Activated naive CD4-positive, alpha-beta T cell treated with anti-CD3 and anti-CD28 coated beads for 36 hours (primary cell): ENCODE data around the gene ITIH4. TPM values are rescaled to one million over a fixed set of nuclear protein-coding genes. Genes with fewer than 3 reads are reported as not detected.

Source experiments
- CTCF ChIA-PET: fragments of 350-600 bp; sonication (Branson Sonifier 250); formaldehyde crosslinking; loops from one replicate; lab custom pipeline; 2021; ENCODE audit warnings: antibody characterized with exemption; lab: Charles Lee
- DNase-seq: peaks from one replicate; pipeline ENCODE4 v3.0.0-alpha.2; 2020
- H3K27ac Mint-ChIP-seq: one replicate; pipeline ENCODE4 v1.8.0; 2021; ENCODE audit warnings: mild to moderate bottlenecking, mixed read lengths
- H3K27me3 Mint-ChIP-seq: one replicate; pipeline ENCODE4 v1.8.0; 2021; ENCODE audit warnings: low read depth, mixed read lengths
- H3K36me3 Mint-ChIP-seq: one replicate; pipeline ENCODE4 v1.8.0; 2021; ENCODE audit warnings: low read depth, mixed read lengths
- H3K4me1 Mint-ChIP-seq: one replicate; pipeline ENCODE4 v1.8.0; 2021; ENCODE audit warnings: low read depth, mixed read lengths
- H3K4me3 Mint-ChIP-seq: one replicate; pipeline ENCODE4 v1.8.0; 2021; ENCODE audit warnings: mild to moderate bottlenecking, moderate library complexity, mixed read lengths
- H3K9me3 Mint-ChIP-seq: one replicate; pipeline ENCODE4 v1.8.0; 2021; ENCODE audit warnings: mixed read lengths
- intact Hi-C: fragments of 100-400 bp; cut with micrococcal nuclease; formaldehyde crosslinking; loops from one replicate; pipeline ENCODE4 v1.15.1; 2023
- total RNA-seq, 2 experiments: library from RNA; stranded (reverse); gene quantifications; one replicate each; pipeline ENCODE4 v1.2.3, GENCODE V29; 2021

ITIH4 gene
- total RNA-seq, 2 experiments from 2014 or later = 1.6 to 2.2 TPM

DNA sequence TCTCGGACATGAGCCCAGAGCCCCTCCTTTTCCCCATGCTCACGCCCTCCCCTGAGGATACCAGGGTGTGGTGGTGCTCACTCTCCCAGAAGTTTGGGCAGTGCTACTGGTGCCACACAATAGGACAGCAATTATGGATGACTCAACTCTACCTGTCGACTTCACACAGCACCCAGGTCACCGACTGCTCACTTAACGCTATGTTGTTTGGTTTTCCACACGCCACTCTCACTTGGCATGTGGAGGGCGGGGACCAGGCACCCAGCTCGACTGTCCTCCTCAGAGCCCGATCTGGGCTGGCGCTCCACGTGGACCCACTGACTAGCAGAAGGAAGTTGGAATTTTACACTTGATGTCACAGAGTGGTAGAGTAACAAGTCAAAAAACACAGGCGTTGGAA lies 36.0 kb upstream of the ITIH4 start:
- Mint-ChIP-seq H3K36me3 (peaks cover 3% of the 10 kb centered on the region), H3K4me3 (no peak overlapping the region), H3K9me3 (peaks cover 15% of the 10 kb centered on the region), H3K4me1 (peaks cover 4% of the 10 kb centered on the region), H3K27me3 (no peaks in the 10 kb centered on the region), H3K27ac (no peak overlapping the region)
- CTCF ChIA-PET = no interaction called here
- intact Hi-C loops = no loop called here
- no peak for DNase-seq

DNA sequence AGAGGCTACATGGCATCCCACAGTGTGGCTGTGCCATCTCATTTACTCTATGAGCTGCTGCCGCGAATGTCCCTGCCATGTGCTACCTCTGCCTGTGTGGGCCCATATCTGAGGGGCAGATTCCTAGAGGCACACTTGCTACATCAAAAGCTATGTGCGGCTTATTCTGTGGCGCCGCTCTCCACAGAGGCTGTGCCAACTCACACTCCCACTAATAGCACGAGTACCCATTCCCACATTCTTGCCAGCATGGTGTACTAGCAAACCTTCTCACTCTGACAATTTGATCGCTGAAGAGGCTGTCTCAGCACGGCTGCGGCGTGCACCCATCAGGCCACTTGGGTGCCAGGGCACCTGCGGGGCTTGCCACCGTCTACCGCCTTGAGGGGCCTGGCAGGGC lies 35.5 kb upstream of the ITIH4 start:
- Mint-ChIP-seq H3K27ac (no peak overlapping the region), H3K4me3 (no peak overlapping the region)

DNA sequence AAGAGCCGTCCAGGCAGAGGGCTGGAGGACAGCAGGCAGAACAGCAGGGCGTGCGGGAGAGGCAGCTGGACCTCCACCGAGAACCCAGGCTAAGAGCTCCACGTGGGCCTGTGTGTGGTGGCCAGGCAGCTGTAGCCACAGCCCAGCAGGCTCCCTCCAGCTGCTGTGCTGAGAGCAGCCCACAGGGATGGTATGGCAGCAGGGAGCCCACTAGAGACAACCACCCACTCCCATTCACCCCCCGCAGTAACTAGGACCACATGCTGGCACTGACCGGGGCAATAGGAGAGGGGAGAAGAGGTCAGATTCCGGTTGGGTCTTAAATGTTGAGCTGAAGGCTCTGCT lies 29.9 kb upstream of the ITIH4 start:
- Mint-ChIP-seq H3K4me3 (no peak overlapping the region), H3K9me3 (peaks cover 8% of the 10 kb centered on the region), H3K27ac (no peak overlapping the region), H3K4me1 (no peaks in the 10 kb centered on the region), H3K27me3 (no peaks in the 10 kb centered on the region), H3K36me3 (peaks cover 3% of the 10 kb centered on the region)
- CTCF ChIA-PET = interaction anchor here (0.6 kb wide), 1 partner anchor 212 kb away, joined by 3 read pairs; no protein-coding TSS in a partner anchor
- intact Hi-C loops = no loop called here
- no peak for DNase-seq

More for the DNA sequence above, 35.5 kb upstream of the ITIH4 start:
- H3K36me3 Mint-ChIP-seq = peaks cover 3% of the 10 kb centered on the region
- intact Hi-C loops = no loop called here
- H3K4me1 Mint-ChIP-seq = peaks cover 2% of the 10 kb centered on the region
- CTCF ChIA-PET = no interaction called here
- H3K9me3 Mint-ChIP-seq = peaks cover 15% of the 10 kb centered on the region
- no peak for DNase-seq
- H3K27me3 Mint-ChIP-seq = no peaks in the 10 kb centered on the region

DNA sequence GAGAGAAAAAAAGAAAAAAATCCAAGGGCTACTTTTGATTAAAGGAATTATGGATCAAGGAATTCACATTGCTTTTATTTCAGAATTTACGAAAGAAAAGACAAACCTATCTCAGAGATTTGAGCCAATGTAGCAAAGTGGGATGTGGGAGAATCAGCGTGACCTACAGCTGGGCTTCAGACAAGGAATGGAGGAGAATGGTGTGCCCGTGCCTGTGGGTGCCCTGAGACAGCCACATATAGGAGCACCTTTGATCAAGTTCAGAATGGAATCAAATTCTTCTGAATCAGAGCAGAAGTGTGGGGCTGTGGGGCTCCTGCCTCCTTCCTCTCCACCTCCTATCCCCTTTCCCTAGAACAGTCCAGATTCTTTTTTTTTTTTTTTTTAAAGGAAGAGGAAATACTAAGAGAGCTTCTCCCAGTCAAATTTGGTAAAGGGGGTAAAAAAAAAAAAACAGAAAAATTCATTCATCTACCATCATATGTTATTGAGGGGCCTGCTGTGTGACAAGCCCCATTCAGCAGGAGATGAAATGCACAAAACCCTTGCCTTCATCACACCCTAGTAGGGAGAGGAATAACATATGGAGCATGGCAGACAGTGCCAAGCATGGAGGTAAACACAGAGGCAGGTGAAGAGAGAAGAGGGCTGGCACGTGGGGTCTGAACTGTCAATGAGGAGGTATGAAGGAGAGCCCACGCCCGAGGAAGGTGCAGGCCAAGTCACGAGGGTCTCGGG lies 29.4 kb upstream of the ITIH4 start:
- Mint-ChIP-seq H3K9me3 (peaks cover 5% of the 10 kb centered on the region), H3K36me3 (peaks cover 3% of the 10 kb centered on the region), H3K27me3 (no peaks in the 10 kb centered on the region), H3K4me3 (no peak overlapping the region), H3K4me1 (no peaks in the 10 kb centered on the region), H3K27ac (no peak overlapping the region)
- DNase-seq = no peak
- intact Hi-C loops = no loop called here
- CTCF ChIA-PET = interaction anchor here (0.6 kb wide), 1 partner anchor 212 kb away, joined by 3 read pairs; no protein-coding TSS in a partner anchor

DNA sequence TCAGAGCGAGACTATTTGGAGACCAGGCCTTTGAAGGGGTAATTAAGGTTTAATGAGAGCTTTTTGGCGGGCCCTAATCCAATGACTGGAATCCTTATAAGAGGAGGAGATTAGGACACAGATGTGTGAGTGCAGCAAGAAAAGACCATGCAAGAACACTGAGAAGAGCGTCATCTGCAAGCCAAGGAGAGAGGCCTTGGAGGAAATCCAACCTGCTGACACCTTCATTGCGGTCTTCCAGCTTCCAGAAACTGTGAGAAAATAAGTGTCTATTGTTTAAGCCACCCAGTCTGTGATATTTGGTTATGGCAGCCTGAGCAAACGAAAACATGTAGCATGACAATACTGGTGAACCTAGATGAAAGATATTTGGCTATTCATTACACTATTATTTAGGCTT lies 27.4 kb upstream of the ITIH4 start:
- H3K4me3 Mint-ChIP-seq = no peak overlapping the region
- H3K27ac Mint-ChIP-seq = no peak overlapping the region
- intact Hi-C loops = no loop called here
- CTCF ChIA-PET = no interaction called here
- DNase-seq = no peak
- no peaks in the 10 kb centered on the region for H3K9me3 Mint-ChIP-seq
- H3K27me3 Mint-ChIP-seq = no peaks in the 10 kb centered on the region
- H3K4me1 Mint-ChIP-seq = no peaks in the 10 kb centered on the region
- peaks cover 3% of the 10 kb centered on the region for H3K36me3 Mint-ChIP-seq

DNA sequence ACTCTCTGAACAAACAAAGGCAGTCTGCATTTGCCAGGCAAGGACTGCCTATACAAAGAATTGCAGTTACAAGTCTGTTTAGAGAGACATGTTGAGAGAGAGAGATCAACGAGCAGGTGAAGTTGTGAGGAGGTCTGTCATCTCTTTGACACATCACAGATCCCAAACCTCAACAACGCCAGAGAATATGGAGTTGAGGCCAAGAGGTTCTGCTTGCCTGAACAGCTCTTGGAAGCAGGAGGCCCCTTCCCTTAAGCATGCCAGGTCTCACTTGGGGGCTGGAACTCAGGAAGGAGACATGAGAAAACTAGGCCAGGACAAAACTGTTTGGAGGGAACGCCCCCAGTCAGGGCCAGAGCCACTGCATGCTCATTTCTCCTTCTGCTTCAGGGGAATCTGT lies 26.7 kb upstream of the ITIH4 start:
- H3K27ac Mint-ChIP-seq = no peak overlapping the region
- intact Hi-C loops = no loop called here
- no peaks in the 10 kb centered on the region for H3K4me1 Mint-ChIP-seq
- CTCF ChIA-PET = no interaction called here
- H3K9me3 Mint-ChIP-seq = no peaks in the 10 kb centered on the region
- no peak for DNase-seq
- H3K36me3 Mint-ChIP-seq = peaks cover 2% of the 10 kb centered on the region
- H3K4me3 Mint-ChIP-seq = no peak overlapping the region
- no peaks in the 10 kb centered on the region for H3K27me3 Mint-ChIP-seq

DNA sequence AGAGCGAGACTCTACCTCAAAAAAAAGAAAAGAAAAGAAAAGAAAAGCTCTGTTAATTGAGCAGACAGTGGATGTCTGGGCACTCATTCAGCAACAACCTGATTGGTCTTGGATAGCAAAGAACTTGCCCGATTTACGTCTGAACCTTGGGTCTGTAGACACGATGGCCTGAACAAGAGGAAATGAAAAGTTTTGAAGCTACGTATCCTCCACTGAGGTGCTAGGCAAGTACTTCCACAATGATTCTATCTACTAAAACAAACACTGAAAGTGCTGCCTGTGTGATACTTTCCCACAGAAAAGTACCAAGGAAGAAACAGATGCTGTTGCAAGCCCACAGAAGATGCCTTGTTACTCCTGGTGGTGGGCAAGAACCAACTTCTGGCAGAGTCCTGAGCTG lies 26.2 kb upstream of the ITIH4 start:
- no peaks in the 10 kb centered on the region for H3K4me1 Mint-ChIP-seq
- H3K9me3 Mint-ChIP-seq = no peaks in the 10 kb centered on the region
- no peak overlapping the region for H3K27ac Mint-ChIP-seq
- CTCF ChIA-PET = no interaction called here
- H3K4me3 Mint-ChIP-seq = no peak overlapping the region
- no peaks in the 10 kb centered on the region for H3K36me3 Mint-ChIP-seq
- intact Hi-C loops = no loop called here
- H3K27me3 Mint-ChIP-seq = no peaks in the 10 kb centered on the region
- DNase-seq = no peak

DNA sequence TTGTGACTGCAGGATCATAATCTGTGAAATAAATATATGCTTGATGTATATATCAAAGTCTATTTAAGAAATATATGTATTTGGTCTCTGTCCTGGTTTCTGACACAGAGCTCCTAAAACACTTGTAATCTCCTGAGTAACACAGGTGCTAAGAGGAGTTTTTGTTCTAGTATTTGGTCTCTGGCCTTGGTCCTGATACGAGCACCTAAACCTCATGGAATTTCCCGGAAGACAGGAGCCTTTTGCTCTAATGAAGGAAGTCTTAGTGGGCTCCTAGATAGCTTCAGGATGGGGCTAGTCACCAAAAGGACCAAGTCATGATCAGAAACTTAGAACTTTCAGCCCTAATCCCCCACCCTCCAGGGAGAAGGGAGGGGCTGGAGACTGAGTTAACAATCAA lies 23.5 kb upstream of the ITIH4 start:
- intact Hi-C loops = loop anchor here (5.0 kb wide), 2 partner anchors 38 to 133 kb away; no protein-coding TSS in a partner anchor
- no peak overlapping the region for H3K27ac Mint-ChIP-seq
- DNase-seq = no peak
- no peaks in the 10 kb centered on the region for H3K27me3 Mint-ChIP-seq
- H3K4me1 Mint-ChIP-seq = no peaks in the 10 kb centered on the region
- CTCF ChIA-PET = interaction anchor here (1.2 to 1.8 kb wide), 3 partner anchors 16 to 217 kb away, joined by 3 to 7 read pairs (median 5); no protein-coding TSS in a partner anchor
- no peaks in the 10 kb centered on the region for H3K9me3 Mint-ChIP-seq
- H3K36me3 Mint-ChIP-seq = no peaks in the 10 kb centered on the region
- H3K4me3 Mint-ChIP-seq = no peak overlapping the region

DNA sequence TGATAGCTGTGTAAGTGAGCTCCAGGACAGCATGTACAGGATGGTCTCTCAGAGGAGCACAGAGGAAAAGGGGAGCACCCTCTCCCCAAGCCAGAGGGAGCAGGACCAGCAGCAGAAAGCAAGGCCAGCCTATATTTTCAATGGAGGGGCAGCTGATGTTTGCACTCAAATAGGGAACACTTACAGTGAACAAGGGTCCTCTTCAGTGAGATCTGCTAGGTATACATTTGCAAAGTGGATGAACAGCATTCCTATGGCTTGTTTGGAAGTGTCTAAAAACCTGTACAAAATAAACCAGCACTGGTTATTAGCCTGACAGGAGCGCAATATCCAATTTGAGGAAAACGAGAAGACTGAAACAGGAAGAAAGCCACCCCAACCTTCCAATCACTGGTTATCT lies 21.9 kb upstream of the ITIH4 start:
- intact Hi-C loops = loop anchor here (5.0 kb wide), 2 partner anchors 40 to 135 kb away; no protein-coding TSS in a partner anchor
- Mint-ChIP-seq H3K27me3 (no peaks in the 10 kb centered on the region), H3K27ac (no peak overlapping the region), H3K36me3 (peaks cover 2% of the 10 kb centered on the region), H3K4me3 (no peak overlapping the region), H3K9me3 (no peaks in the 10 kb centered on the region), H3K4me1 (no peaks in the 10 kb centered on the region)
- CTCF ChIA-PET = interaction anchor here (0.8 to 1.8 kb wide), 2 partner anchors 82 to 219 kb away, joined by 3 to 5 read pairs; no protein-coding TSS in a partner anchor
- DNase-seq = no peak

DNA sequence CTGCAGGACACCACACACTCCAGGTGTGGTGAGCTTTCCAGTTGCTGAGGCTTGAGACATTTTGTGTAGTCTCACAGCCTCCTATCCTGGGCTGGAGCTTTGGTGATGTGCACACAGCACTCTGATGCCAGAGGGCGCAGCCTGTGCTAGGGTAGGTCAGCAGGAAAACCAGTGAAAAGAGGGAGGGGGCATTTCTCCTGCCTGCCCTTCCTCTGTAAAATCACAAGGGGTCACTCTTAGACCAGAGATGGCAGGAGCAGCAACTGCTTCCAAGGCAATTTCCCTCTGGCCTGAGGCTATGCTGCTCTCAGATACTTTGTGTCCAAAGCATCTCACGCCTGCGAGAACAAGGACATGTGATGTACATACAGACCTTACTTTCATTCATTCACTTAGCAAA lies 20.9 kb upstream of the ITIH4 start:
- intact Hi-C loops = loop anchor here (1.0 to 5.0 kb wide), 5 partner anchors 41 to 345 kb away; no protein-coding TSS in a partner anchor
- Mint-ChIP-seq H3K36me3 (peaks cover 2% of the 10 kb centered on the region), H3K4me1 (no peaks in the 10 kb centered on the region), H3K27me3 (no peaks in the 10 kb centered on the region), H3K9me3 (no peaks in the 10 kb centered on the region), H3K27ac (no peak overlapping the region), H3K4me3 (no peak overlapping the region)
- peak; percentile 42 for DNase-seq
- CTCF ChIA-PET = interaction anchor here (0.7 to 1.5 kb wide), 10 partner anchors 15 to 345 kb away, joined by 3 to 4 read pairs (median 3); no protein-coding TSS in a partner anchor

DNA sequence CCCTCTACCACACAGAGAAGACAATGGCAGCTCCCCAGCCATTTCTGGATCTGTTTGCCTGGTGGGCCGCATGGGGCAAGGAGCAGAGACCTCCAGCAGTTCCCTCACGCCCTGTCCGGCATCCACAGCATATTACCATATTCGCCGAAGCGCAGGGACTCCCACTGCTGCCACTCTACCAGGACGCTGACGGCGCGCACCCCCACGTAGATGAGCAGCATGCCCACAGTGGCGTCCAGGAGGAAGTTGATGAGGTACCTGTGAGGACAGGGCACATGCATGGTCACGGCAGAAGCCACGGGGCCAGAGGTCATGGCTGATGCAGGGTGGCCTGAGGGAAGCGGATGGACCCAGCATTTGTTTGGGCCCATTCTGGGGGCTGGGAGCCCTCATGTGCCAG lies 19.2 kb upstream of the ITIH4 start:
- H3K36me3 Mint-ChIP-seq = peaks cover 2% of the 10 kb centered on the region
- no peaks in the 10 kb centered on the region for H3K27me3 Mint-ChIP-seq
- H3K27ac Mint-ChIP-seq = peak overlapping the region; percentile 46
- intact Hi-C loops = loop anchor here (2.0 to 5.0 kb wide), 3 partner anchors 43 to 347 kb away; no protein-coding TSS in a partner anchor
- no peaks in the 10 kb centered on the region for H3K4me1 Mint-ChIP-seq
- no peak overlapping the region for H3K4me3 Mint-ChIP-seq
- H3K9me3 Mint-ChIP-seq = no peaks in the 10 kb centered on the region
- no peak for DNase-seq
- CTCF ChIA-PET = interaction anchor here (0.6 to 2.4 kb wide), 8 partner anchors 11 to 227 kb away, joined by 3 to 13 read pairs (median 4); no protein-coding TSS in a partner anchor

DNA sequence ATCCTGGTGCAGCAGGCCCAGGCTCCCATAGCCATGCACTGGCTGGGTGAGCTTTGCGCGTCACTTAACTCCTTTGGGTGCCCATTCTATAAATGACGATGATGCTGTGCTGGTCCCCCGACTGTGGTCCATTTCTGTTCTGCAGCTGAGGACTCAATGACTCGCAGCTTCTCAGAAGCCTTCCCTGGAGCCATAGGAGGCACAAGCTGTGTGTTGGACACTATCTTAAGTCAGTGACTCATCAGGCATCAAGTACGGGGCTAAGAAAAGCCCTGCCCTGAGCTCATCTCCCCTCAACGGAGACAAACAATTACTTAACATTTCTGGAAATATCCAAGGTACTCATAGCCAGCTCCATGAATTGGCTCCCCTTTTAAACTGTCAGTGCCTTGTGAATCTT lies 18.1 kb upstream of the ITIH4 start:
- H3K9me3 Mint-ChIP-seq = no peaks in the 10 kb centered on the region
- H3K36me3 Mint-ChIP-seq = peaks cover 2% of the 10 kb centered on the region
- no peaks in the 10 kb centered on the region for H3K27me3 Mint-ChIP-seq
- DNase-seq = no peak
- intact Hi-C loops = no loop called here
- CTCF ChIA-PET = interaction anchor here (1.0 to 2.4 kb wide), 8 partner anchors 10 to 228 kb away, joined by 3 to 13 read pairs (median 5); partner anchors contain the start of gene SFMBT1
- H3K4me3 Mint-ChIP-seq = no peak overlapping the region
- H3K27ac Mint-ChIP-seq = no peak overlapping the region
- no peaks in the 10 kb centered on the region for H3K4me1 Mint-ChIP-seq
